Stimulated activated memory B cell treated with anti-CD40 and anti-IgM and Interleukin-4, amounts not matched to agents 10 μg/mL and 1 μg/mL and 100 μg/mL, for 72 hours (primary cell): Measurements from ENCODE around the gene TALDO1.

Experiments used
- ATAC-seq: fragments of 150-1000 bp; cut with Tn5 transposase; 2 replicates; pipeline ENCODE4 v1.10.0; 2021
- H3K27ac Mint-ChIP-seq: one replicate; pipeline ENCODE4 v1.8.0; 2022; ENCODE audit warnings: mild to moderate bottlenecking, mixed read lengths
- H3K27me3 Mint-ChIP-seq: one replicate; pipeline ENCODE4 v1.8.0; 2022; ENCODE audit warnings: mixed read lengths
- H3K36me3 Mint-ChIP-seq: one replicate; pipeline ENCODE4 v1.8.0; 2022; ENCODE audit warnings: mixed read lengths
- H3K4me1 Mint-ChIP-seq: one replicate; pipeline ENCODE4 v1.8.0; 2022; ENCODE audit warnings: mixed read lengths
- H3K4me3 Mint-ChIP-seq: one replicate; pipeline ENCODE4 v1.8.0; 2022; ENCODE audit warnings: mild to moderate bottlenecking, moderate library complexity, mixed read lengths
- H3K9me3 Mint-ChIP-seq: one replicate; pipeline ENCODE4 v1.8.0; 2022; ENCODE audit warnings: mixed read lengths

TALDO1 gene

DNA sequence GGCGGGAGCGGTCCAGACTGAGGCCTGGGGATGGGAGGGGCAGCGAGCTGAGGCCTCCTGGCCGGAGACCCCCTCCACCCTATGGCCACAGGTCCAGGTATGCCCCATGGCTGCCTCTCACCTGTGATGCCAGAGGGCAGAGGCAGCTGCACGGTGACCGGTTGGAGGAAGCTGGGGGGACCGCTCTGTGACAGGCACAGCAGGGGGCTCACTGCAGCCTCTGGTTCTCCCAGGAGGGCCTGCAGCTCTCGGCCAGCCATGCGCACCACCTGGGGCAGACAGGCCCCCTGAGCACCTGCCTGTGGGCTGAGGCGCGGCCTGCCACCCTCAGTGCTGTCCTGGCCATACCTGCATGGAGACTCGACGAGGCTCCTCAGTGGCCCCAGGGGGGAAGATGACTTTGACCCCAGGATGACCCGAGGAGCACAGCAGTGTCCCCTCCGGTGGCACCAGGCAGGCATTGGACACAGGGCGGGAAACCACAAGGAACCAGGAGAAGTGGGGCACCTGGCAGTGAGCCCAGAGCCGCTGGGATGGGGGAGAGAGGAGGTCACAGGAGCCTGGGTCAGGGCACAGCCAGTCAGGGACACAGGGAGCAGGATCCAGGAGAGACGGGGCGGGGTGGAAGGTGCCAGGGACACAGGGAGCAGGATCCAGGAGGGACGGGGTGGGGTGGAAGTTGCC is 54.0 kb downstream of the TALDO1 start:
- Mint-ChIP-seq H3K4me3 (no peak overlapping the region), H3K27ac (no peak overlapping the region), H3K36me3 (peaks cover 6% of the 10 kb centered on the region), H3K27me3 (no peaks in the 10 kb centered on the region), H3K4me1 (peaks cover 19% of the 10 kb centered on the region), H3K9me3 (no peaks in the 10 kb centered on the region)
- ATAC-seq, result no peak

DNA sequence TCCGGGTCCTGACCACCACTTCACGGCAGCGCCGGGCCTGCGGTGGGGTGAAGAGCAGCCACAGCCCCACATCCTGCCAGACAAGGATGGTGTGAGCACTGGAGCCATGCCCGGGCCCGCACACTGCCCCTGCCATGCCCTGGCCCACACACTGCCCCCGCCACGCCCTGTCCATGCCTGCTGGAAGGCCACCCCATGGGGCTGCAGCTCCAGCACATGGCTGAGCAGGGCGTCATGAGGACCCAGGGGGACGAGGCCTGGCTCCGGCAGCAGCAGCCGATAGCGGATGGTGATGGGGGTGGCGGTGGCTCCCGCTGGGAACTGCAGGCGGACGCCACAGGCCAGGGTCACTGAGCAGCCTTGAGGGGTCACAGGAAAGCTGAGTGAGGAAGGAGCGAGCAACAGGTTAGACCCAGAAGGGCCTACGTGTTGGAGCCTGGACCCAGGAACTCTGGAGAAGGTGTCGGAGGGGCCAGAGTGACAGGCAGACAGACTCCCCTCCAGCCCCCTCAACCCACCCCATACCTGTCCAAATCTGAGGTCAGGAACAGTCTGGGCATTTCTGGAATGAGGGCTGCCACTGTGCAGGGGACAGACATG is 54.9 kb downstream of the TALDO1 start:
- H3K27me3 Mint-ChIP-seq, result no peaks in the 10 kb centered on the region
- peaks cover 10% of the 10 kb centered on the region for H3K4me1 Mint-ChIP-seq
- no peak overlapping the region for H3K27ac Mint-ChIP-seq
- peaks cover 6% of the 10 kb centered on the region for H3K36me3 Mint-ChIP-seq
- H3K4me3 Mint-ChIP-seq, result no peak overlapping the region
- no peaks in the 10 kb centered on the region for H3K9me3 Mint-ChIP-seq
- ATAC-seq, result no peak

DNA sequence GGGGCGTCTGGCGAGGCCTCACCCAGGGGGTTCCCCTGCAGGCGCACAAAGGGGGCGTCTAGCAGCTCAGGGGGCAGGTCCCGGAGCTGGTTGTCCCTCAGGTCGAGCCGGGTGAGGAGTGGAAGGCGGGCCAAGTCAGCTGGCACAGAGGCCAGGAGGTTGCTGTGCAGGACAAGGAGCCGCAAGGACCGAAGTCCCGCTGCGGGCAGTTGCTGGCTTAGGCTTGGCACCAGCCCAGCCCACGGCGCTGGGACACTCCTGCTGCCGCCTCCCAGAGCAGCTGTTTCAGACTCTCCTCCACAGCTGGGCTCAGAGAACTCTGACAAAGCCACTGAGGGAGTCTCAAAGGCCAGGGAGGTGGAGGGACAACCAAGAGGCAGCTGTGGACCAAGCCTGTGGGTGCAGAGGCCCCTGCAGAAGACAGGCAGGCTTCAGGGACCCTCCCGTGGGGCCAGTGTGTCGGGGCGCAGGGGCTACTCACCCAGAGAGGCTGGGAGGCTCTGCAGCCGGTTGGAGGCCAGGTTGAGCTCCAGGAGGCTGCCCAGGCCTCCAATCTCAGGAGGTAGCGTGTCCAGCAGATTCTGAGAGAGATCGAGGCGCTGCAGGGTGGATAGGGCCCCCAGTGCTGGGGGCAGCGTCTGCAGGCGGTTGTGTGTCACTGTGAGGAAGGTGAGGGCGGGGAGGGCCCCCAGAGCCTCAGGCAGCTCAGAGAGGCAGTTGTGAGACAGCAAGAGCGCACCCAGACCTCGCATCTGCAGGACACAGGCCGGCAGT is 55.6 kb downstream of the TALDO1 start:
- Mint-ChIP-seq H3K4me3 (no peak overlapping the region), H3K27ac (no peak overlapping the region), H3K36me3 (peaks cover 6% of the 10 kb centered on the region), H3K4me1 (peaks cover 11% of the 10 kb centered on the region), H3K9me3 (no peaks in the 10 kb centered on the region), H3K27me3 (no peaks in the 10 kb centered on the region)
- ATAC-seq, result no peak

DNA sequence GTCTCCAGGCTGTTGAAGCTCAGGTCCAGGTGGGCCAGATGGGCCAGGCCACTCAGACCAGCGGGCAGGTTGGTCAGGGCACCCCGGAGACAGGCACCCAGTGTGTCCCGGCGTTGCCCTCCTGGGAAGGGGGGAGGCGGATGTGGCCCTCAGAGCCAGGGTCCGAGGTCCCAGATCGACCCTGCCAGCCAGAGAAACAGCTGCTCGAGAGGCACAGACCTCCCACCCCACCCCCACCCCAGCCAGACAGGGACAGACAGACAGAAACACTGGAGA is 56.1 kb downstream of the TALDO1 start:
- H3K27ac Mint-ChIP-seq, result no peak overlapping the region
- no peaks in the 10 kb centered on the region for H3K9me3 Mint-ChIP-seq
- no peak for ATAC-seq
- peaks cover 15% of the 10 kb centered on the region for H3K4me1 Mint-ChIP-seq
- no peaks in the 10 kb centered on the region for H3K27me3 Mint-ChIP-seq
- peaks cover 6% of the 10 kb centered on the region for H3K36me3 Mint-ChIP-seq
- no peak overlapping the region for H3K4me3 Mint-ChIP-seq

DNA sequence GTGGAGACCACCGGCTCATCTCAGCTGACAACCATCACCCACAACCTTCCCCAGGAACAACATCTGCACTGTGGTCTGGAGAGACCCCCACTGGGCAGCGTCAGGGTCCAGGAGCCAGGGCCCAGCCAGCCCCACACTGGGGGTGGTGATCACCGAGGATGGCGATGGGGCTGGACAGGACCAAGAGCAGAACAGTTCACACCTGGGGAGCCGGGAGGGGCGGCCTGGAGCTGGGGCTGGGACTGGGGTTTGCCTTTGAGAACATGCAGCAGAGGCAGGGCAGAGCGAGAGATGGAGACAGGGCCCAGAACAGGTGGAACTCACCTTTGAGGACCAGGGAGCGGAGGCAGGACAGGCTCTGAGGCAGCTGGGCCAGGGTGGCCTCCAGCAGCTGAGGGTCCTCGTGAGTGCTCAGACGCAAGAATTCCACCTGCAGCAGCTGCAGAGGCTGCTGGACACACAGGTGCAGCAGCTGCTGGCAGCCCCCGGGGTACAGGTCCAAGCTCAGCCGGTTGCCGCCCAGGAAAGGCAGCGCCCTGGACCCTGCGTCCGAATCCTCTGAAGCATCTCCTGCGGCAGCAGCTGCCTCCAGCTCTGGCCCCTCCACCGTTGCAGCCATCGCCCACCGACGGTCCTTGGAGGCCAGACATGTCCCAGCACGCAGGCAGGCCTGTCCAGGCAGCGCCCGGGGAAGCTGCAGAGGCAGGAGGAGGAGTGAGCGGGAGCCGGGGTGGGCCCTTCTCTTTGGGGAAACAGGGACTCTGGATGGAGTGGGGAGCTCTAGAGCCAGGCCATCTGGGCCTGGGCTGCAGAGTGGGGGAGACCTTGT is 56.7 kb downstream of the TALDO1 start:
- no peak for ATAC-seq
- no peaks in the 10 kb centered on the region for H3K27me3 Mint-ChIP-seq
- peak overlapping the region; percentile 72 for H3K27ac Mint-ChIP-seq
- H3K4me3 Mint-ChIP-seq, result peak overlapping the region; percentile 73
- H3K4me1 Mint-ChIP-seq, result peaks cover 21% of the 10 kb centered on the region
- H3K9me3 Mint-ChIP-seq, result no peaks in the 10 kb centered on the region
- H3K36me3 Mint-ChIP-seq, result peaks cover 6% of the 10 kb centered on the region

DNA sequence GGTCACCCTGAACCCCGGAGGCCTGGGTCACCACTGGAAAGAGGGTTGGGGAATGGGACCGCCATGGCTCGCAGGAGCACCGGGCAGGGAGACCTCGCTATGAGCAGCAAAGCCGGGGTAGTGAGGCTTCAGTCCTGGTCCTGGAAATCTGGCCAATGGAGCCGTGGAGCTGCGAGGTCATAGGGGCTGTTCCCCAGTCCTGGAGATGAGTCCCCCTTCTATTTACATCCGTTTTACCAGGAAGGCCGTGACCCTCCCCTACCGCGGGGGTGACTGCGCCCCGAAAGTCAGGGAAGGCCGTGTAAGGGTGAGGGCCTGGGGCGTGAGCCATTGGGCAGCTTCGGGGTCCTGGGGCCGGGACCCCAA is 57.3 kb downstream of the TALDO1 start:
- H3K4me3 Mint-ChIP-seq, result peak overlapping the region; percentile 73
- no peak for ATAC-seq
- no peaks in the 10 kb centered on the region for H3K9me3 Mint-ChIP-seq
- H3K27me3 Mint-ChIP-seq, result no peaks in the 10 kb centered on the region
- peaks cover 6% of the 10 kb centered on the region for H3K36me3 Mint-ChIP-seq
- peaks cover 24% of the 10 kb centered on the region for H3K4me1 Mint-ChIP-seq
- peak overlapping the region; percentile 72 for H3K27ac Mint-ChIP-seq

DNA sequence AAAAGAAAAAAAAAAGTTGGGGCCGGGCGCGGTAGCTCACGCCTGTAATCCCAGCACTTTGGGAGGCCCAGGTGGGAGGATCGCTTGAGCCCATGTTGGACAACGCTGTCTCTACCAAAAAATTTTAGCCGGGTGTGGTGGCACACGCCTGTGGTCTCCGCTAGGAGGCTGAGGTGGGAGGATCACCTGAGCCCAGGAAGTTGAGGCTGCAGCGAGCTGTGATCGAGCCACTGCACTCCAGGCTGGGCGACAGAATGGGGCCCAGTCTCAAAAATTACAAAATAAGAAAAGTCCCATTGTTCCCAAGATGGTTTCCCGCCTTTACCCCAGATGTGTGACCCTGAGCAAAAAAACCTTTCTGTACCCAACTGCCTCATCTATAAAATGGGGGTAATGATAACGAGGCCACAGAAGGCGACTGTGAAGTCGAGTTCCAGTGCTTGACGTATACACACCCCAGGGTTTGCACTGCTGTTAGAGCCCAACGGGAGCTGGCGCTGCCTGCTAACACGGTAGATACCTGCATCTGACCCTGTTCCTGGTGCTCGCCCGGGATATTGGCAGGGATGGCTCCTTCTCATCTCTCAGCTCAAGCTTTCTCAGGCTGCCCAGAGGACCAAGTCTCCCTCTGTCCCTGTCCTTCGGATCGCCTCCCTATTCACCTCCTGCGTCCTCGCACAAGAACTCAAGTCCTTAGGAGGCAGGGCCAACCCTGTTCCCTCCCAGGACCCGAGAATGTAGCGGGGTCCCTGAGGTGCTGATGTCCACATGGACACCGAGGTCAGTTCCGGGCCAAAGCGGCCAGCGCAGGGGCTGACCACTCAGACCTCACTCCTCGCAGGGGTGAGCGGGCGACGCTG is 61.4 kb downstream of the TALDO1 start:
- ATAC-seq, result no peak
- H3K4me3 Mint-ChIP-seq, result peak overlapping the region; percentile 85
- peak overlapping the region; percentile 98 for H3K27ac Mint-ChIP-seq
- H3K9me3 Mint-ChIP-seq, result no peaks in the 10 kb centered on the region
- peaks cover 28% of the 10 kb centered on the region for H3K36me3 Mint-ChIP-seq
- H3K4me1 Mint-ChIP-seq, result peaks cover 50% of the 10 kb centered on the region
- no peaks in the 10 kb centered on the region for H3K27me3 Mint-ChIP-seq

DNA sequence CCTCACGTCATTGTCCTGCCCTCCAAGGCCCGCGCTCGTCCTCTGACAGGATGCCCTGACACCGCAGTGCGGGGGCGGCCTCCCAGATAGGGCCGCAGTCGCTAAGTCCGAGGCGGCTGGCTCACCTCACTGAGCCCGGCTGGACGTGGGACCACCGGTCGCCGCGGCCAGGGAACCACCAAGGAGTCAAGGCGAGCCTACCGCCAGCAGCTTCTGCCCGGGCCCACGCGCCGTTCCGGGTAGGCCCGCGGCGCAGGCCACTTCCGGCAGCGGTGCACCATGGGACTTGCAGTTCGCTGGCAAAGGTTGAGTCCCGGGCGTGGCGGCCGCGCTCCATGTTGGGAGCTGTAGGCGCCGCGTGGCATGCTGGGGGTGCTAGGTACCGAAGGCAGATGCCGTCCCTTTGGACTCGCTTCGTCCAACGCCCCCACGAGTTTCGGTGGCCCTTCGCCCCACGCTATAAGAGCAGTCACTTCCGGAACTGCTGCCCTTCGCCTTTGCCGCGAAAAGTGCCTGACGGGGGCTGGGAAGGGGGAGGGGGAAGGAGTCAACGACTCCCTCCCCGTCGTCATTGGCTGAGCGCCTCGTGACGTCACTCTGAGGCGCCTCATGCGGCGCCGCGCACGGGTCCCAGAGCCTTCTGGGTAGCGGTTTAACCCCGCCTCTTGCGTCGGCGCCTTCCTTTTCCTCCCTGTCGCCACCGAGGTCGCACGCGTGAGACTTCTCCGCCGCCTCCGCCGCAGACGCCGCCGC is 62.2 kb downstream of the TALDO1 start, which contains the start of gene RPLP2:
RPLP2 (plus strand) TSS at position 681 of the 753 bp plus-strand sequence. CDS start 268 bp downstream, outside the sequence.
- Mint-ChIP-seq H3K36me3 (peaks cover 33% of the 10 kb centered on the region), H3K4me1 (peaks cover 44% of the 10 kb centered on the region), H3K9me3 (no peaks in the 10 kb centered on the region), H3K4me3 (peak within 1 kb of the TSS; percentile 85), H3K27me3 (no peaks in the 10 kb centered on the region), H3K27ac (peak within 1 kb of the TSS; percentile 98)
- peak; percentile 93 for ATAC-seq

DNA sequence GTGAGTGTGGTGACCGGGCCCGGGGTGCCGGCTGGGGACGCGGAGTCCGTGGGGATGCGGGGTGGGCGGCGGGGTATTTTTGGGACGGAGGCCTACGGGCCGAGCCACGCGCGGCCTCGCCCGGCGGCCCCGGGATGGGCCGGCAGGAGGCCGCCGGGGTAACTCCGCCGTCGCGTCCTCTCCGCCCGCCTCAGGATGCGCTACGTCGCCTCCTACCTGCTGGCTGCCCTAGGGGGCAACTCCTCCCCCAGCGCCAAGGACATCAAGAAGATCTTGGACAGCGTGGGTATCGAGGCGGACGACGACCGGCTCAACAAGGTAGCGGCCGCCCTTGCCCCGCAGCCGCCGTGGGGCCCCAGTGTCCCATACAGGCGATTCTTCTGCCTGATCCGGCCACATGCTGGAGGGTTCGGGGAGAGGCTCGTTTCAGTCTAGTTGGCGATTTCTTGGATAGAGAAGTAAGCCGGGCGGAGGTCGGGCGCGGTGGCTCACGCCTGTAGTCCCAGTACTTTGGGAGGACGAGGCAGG is 62.8 kb downstream of the TALDO1 start:
- ATAC-seq, result peak; percentile 11
- peaks cover 42% of the 10 kb centered on the region for H3K4me1 Mint-ChIP-seq
- peaks cover 33% of the 10 kb centered on the region for H3K36me3 Mint-ChIP-seq

DNA sequence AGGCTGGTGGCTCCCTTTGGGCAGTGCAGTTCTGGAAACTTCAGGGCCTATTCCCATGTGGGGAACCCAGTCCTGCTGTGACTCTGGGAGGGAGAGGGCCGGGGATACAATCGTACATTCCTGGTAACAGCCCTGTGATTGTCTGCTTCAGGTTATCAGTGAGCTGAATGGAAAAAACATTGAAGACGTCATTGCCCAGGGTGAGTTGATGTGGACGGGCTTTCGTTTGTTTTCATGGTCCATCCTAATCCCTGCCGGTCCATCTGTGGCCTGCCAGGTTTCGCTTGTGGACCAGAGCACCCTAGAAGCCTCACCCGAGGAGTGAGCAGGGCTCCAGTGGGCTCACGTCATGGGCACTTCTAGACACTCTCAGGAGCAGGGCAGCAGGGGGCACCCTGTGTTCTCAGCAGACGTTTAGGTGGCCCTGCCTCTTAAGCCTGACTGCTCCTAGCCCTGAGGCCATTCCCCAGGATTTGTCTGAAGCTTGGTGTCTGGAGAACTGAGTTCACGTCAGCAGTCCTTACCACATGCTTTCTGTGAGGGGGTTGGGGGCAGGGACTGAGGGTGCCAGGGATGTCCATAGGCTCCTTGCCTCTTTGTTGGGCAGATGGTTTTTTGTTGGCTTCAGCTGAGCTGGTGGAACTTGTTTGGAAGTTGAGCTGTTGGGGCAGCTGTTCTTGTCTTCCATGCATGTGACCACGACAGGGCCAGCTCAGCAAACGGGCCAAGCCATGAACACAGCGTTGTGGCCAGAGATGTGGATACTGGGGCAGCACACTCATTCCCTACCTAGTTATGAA is 64.4 kb downstream of the TALDO1 start:
- H3K27me3 Mint-ChIP-seq, result no peaks in the 10 kb centered on the region
- H3K36me3 Mint-ChIP-seq, result peaks cover 33% of the 10 kb centered on the region
- no peak for ATAC-seq
- peak overlapping the region; percentile 98 for H3K27ac Mint-ChIP-seq
- H3K9me3 Mint-ChIP-seq, result no peaks in the 10 kb centered on the region
- peak overlapping the region; percentile 85 for H3K4me3 Mint-ChIP-seq
- H3K4me1 Mint-ChIP-seq, result peaks cover 42% of the 10 kb centered on the region

More for the DNA sequence above, 62.8 kb downstream of the TALDO1 start:
- peak overlapping the region; percentile 85 for H3K4me3 Mint-ChIP-seq
- no peaks in the 10 kb centered on the region for H3K9me3 Mint-ChIP-seq
- H3K27me3 Mint-ChIP-seq, result no peaks in the 10 kb centered on the region
- peak overlapping the region; percentile 98 for H3K27ac Mint-ChIP-seq

DNA sequence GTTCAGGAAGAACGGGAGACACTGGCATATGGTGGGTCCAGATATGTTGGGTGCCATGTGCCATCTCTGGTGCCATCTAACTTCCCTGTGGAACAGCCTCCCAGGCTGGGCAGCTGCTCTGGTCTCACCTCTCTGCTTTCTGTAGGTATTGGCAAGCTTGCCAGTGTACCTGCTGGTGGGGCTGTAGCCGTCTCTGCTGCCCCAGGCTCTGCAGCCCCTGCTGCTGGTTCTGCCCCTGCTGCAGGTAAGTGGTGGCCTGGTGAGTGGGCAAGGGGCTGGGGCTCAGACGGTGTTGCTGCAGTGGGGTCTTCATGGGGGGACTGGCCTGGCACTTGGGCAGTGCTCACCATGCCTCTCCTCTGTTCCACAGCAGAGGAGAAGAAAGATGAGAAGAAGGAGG is 65.1 kb downstream of the TALDO1 start:
- Mint-ChIP-seq H3K9me3 (no peaks in the 10 kb centered on the region), H3K4me3 (no peak overlapping the region)

DNA sequence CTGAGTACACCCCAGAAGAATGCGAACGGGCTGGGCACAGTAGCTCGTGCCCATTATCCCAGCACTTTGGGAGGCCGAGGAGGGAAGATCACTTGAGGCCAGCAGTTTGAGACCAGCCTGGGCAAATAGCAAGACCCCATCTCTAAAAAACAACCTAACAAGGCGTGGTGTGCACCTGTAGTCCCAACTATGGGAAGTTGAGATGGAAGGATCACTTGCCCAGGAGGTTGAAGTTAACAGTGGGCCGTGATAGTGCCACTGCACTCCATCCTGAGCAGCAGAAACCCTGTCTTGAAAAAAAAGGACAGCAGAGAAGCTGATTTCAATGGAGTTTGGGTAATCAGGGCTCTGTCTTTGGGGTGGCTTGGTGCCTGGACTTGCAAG is 65.8 kb downstream of the TALDO1 start:
- ATAC-seq, result no peak
- no peaks in the 10 kb centered on the region for H3K9me3 Mint-ChIP-seq
- H3K27ac Mint-ChIP-seq, result no peak overlapping the region
- peaks cover 37% of the 10 kb centered on the region for H3K4me1 Mint-ChIP-seq
- H3K27me3 Mint-ChIP-seq, result no peaks in the 10 kb centered on the region
- no peak overlapping the region for H3K4me3 Mint-ChIP-seq
- H3K36me3 Mint-ChIP-seq, result peaks cover 33% of the 10 kb centered on the region

More for the DNA sequence above, 65.1 kb downstream of the TALDO1 start:
- Mint-ChIP-seq H3K4me1 (peaks cover 42% of the 10 kb centered on the region), H3K27ac (peak overlapping the region; percentile 98), H3K27me3 (no peaks in the 10 kb centered on the region), H3K36me3 (peaks cover 33% of the 10 kb centered on the region)
- ATAC-seq, result no peak

DNA sequence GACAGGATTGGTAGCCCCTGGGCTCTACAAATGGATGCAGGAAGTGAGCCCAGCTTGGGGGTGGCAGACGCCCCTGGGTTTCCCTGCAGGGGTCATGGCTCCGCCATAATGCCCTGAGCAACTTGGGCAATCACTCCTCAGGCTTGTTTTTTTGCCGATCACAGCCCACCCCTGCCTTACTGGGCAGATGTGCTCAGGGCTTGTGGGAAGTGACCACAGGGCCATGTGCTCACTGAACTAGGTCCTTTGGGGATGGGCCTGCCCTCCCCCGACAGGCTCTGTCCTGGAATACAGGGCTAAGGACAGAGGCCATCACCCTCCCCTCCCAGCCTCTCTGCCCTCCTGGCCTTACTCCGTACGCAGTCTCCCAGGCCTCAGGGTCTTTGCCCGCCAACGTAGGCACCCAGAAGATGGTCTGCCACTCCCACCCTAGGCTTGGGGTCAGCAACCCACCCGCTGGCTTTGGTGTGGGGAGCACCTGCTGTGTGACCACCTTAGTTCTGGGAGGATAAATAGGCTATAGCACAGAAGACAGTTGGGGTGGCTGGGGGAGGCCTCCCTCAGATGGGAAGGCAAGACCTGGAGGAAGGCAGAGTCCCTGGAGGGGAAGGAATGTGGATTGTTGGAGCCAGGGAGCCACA is 66.3 kb downstream of the TALDO1 start:
- Mint-ChIP-seq H3K4me1 (peaks cover 36% of the 10 kb centered on the region), H3K9me3 (no peaks in the 10 kb centered on the region), H3K4me3 (no peak overlapping the region), H3K27ac (no peak overlapping the region), H3K36me3 (peaks cover 33% of the 10 kb centered on the region), H3K27me3 (no peaks in the 10 kb centered on the region)
- no peak for ATAC-seq
